ENCODE measurements around the gene SF3A2.

- TF ChIP-seq POLR2A (IDR thresholded peaks at IDR 0.05) (no peak), CTCF (IDR thresholded peaks at IDR 0.05) (no peak)
These were observed 28.4 kb upstream of the SF3A2 start for GRCh38 chr19:2207991-2208860.
